ENCODE data around the gene RASGEF1B. TPM values are rescaled to one million over a fixed set of nuclear protein-coding genes. Genes with fewer than 3 reads are reported as not detected.

The RASGEF1B gene
- total and polyA plus RNA-seq, 2 of the 4 experiments (the other 2 are of a cell fraction) = 0.09 to 0.36 TPM

- no peak overlapping the region for H2BK15ac ChIP-seq (ENCODE audit: low read depth, low read length)
- ATAC-seq (ENCODE audit: low read depth) = no peak
- no peak overlapping the region for H3K4me3 ChIP-seq (ENCODE audit: insufficient read depth, low read depth, low read length)
- in situ Hi-C loops (cut with MboI; ENCODE audit: low sequenced_read_pairs) = no loop called here
- no peak overlapping the region for H2BK120ac ChIP-seq (ENCODE audit: low read depth, low read length)
- H3K36me3 ChIP-seq (ENCODE audit: control insufficient read depth, insufficient read depth, low read length) = no peaks in the 10 kb centered on the region
- WGBS, 2 experiments (ENCODE audit: extremely low coverage in 2 of 2, insufficient read length in 1 of 2) = no CpG with 5 or more reads among the region's 3 CpGs
- H3K4ac ChIP-seq (ENCODE audit: low read depth, low read length) = no peak overlapping the region
- no TSS peak for BruUV-seq (replicated peaks)
- H3K27ac ChIP-seq (ENCODE audit: insufficient read depth, low read length) = no peak overlapping the region
- no peak overlapping the region for H3K14ac ChIP-seq (replicated peaks; ENCODE audit: low read depth, low read length)
- H3K9me1 ChIP-seq (ENCODE audit: insufficient read depth, low read length) = no peaks in the 10 kb centered on the region
- H2AK9ac ChIP-seq (replicated peaks; ENCODE audit: low read depth, low read length, poor library complexity) = no peak overlapping the region
- H3K9me3 ChIP-seq (ENCODE audit: control insufficient read depth, insufficient read depth, low read length) = no peaks in the 10 kb centered on the region
- H3K4me1 ChIP-seq (ENCODE audit: control insufficient read depth, insufficient read depth, low read length) = no peaks in the 10 kb centered on the region
- no peak overlapping the region for H3K9ac ChIP-seq (ENCODE audit: low read depth, low read length)
- no peak overlapping the region for H2AFZ ChIP-seq (replicated peaks; ENCODE audit: low read length, poor library complexity)
- dilution Hi-C loops (cut with HindIII; ENCODE audit: low sequenced_read_pairs, unreplicated experiment) = no loop called here
- H2BK5ac ChIP-seq (ENCODE audit: low read depth, low read length, poor library complexity, severe bottlenecking) = no peak overlapping the region
- H4K8ac ChIP-seq (ENCODE audit: low read depth in 2 of 2, low read length in 2 of 2) = no peak overlapping the region
- no peak overlapping the region for H2BK20ac ChIP-seq (ENCODE audit: low read depth, low read length)
- ChIA-PET POLR2A (ENCODE audit: unreplicated experiment) (no interaction called here), CTCF (no interaction called here)
- H3K23ac ChIP-seq (ENCODE audit: low read depth, low read length) = no peak overlapping the region
- H3K4me2 ChIP-seq (ENCODE audit: low read depth, low read length) = no peak overlapping the region
- no peak overlapping the region for H3K56ac ChIP-seq (ENCODE audit: extremely low read depth, insufficient read depth, low read length)
- TF ChIP-seq SMC3 (IDR thresholded peaks at IDR 0.05; ENCODE audit: low read depth, low read length) (no peak), MAFK (IDR thresholded peaks at IDR 0.05; ENCODE audit: low read depth, low read length) (no peak), FOS (IDR thresholded peaks at IDR 0.05; ENCODE audit: low read depth, low read length) (no peak), ELK1 (IDR thresholded peaks at IDR 0.05; ENCODE audit: borderline replicate concordance, low read depth, low read length) (no peak), RCOR1 (IDR thresholded peaks at IDR 0.05; ENCODE audit: insufficient replicate concordance, low read length) (no peak), USF2 (IDR thresholded peaks at IDR 0.05; ENCODE audit: low read depth, low read length) (no peak), RAD21 (IDR thresholded peaks at IDR 0.05; ENCODE audit: low read length) (no peak), POLR2A (IDR thresholded peaks at IDR 0.05; ENCODE audit: low read depth, low read length) (no peak), MXI1 (IDR thresholded peaks at IDR 0.05; ENCODE audit: borderline replicate concordance, low read depth, low read length) (no peak), MAZ (IDR thresholded peaks at IDR 0.05; ENCODE audit: borderline replicate concordance, low read depth, low read length) (no peak), CHD1 (IDR thresholded peaks at IDR 0.05; ENCODE audit: low read depth, low read length) (no peak), BHLHE40 (IDR thresholded peaks at IDR 0.05; ENCODE audit: low read depth, low read length) (no peak), CEBPB (IDR thresholded peaks at IDR 0.05; ENCODE audit: low read depth, low read length) (no peak), CTCF (conservative IDR thresholded peaks at IDR 0.05; ENCODE audit: low read depth, low read length) (no peak)
- H4K91ac ChIP-seq (ENCODE audit: insufficient read depth, low read depth, low read length) = no peak overlapping the region
- H3K18ac ChIP-seq (ENCODE audit: low read depth, low read length) = no peak overlapping the region
- intact Hi-C loops (cut with micrococcal nuclease) = no loop called here
- no peak overlapping the region for H2AK5ac ChIP-seq (ENCODE audit: low read depth, low read length)
- H4K20me1 ChIP-seq (ENCODE audit: insufficient read depth, low read length) = no peaks in the 10 kb centered on the region
- H3K27me3 ChIP-seq (ENCODE audit: control insufficient read depth, insufficient read depth, low read length) = peaks cover 3% of the 10 kb centered on the region
- H3K79me1 ChIP-seq (ENCODE audit: low read depth in 1 of 2, low read length in 2 of 2) = no peaks in the 10 kb centered on the region
- no peak for DNase-seq
- no peak overlapping the region for H4K5ac ChIP-seq (ENCODE audit: low read depth, low read length)
These were observed 10.6 kb upstream of the RASGEF1B start for GRCh38 chr4:81482326-81482725.

All from IMR-90 (cell line).